GM18520 (cell line): Measurements from ENCODE around the gene PER2.

Source experiments
- ATAC-seq: cut with Tn5 transposase; IDR thresholded peaks from one replicate; pipeline ENCODE4 v1.9.1; 2021; ENCODE audit not compliant: unreplicated experiment

Gene PER2

GRCh38 chr2:238269741-238270140, 18.7 kb downstream of the PER2 start:
- ATAC-seq = no peak

GRCh38 chr2:238267884-238268680, 20.3 kb downstream of the PER2 start:
- ATAC-seq = no peak

- ATAC-seq = no peak
These were observed 21.1 kb downstream of the PER2 start for GRCh38 chr2:238267341-238267710.

- no peak for ATAC-seq
These were observed 22.8 kb downstream of the PER2 start for GRCh38 chr2:238265605-238266004.

GRCh38 chr2:238264072-238264460, 24.3 kb downstream of the PER2 start:
- no peak for ATAC-seq

GRCh38 chr2:238263204-238264071, 25.0 kb downstream of the PER2 start:
- ATAC-seq = no peak

- no peak for ATAC-seq
These were observed 25.8 kb downstream of the PER2 start for GRCh38 chr2:238262496-238263122.

GRCh38 chr2:238261718-238262375, 26.6 kb downstream of the PER2 start:
- ATAC-seq = no peak

- no peak for ATAC-seq
These were observed 27.5 kb downstream of the PER2 start for GRCh38 chr2:238260883-238261282.

- ATAC-seq = no peak
These were observed 29.1 kb downstream of the PER2 start for GRCh38 chr2:238259061-238260020.

GRCh38 chr2:238257786-238258700, 30.4 kb downstream of the PER2 start:
- ATAC-seq = no peak

- no peak for ATAC-seq
These were observed 31.8 kb downstream of the PER2 start for GRCh38 chr2:238256594-238257104.

- ATAC-seq = no peak
These were observed 32.3 kb downstream of the PER2 start for GRCh38 chr2:238256111-238256510.

- no peak for ATAC-seq
These were observed 32.8 kb downstream of the PER2 start for GRCh38 chr2:238255636-238256035.

GRCh38 chr2:238255151-238255551, 33.3 kb downstream of the PER2 start:
- ATAC-seq = no peak

GRCh38 chr2:238254095-238254723, 34.2 kb downstream of the PER2 start:
- ATAC-seq = no peak

- ATAC-seq = no peak
These were observed 35.4 kb downstream of the PER2 start for GRCh38 chr2:238252766-238253630.
